Measurements from ENCODE around the gene INMT.

- no peak for TF ChIP-seq CTCF (IDR thresholded peaks at IDR 0.05; ENCODE audit: low read length)
- TF ChIP-seq EZH2phosphoT487 (IDR thresholded peaks at IDR 0.05; ENCODE audit: low read length): no peak
Measured at GRCh38 chr7:30721211-30721610, 30.7 kb upstream of the INMT start.
